Measurements from ENCODE around the gene GEN1.
A peak's percentile ranks its signal among the peaks of the same experiment; 100 is the strongest.

The GEN1 gene, protein sequence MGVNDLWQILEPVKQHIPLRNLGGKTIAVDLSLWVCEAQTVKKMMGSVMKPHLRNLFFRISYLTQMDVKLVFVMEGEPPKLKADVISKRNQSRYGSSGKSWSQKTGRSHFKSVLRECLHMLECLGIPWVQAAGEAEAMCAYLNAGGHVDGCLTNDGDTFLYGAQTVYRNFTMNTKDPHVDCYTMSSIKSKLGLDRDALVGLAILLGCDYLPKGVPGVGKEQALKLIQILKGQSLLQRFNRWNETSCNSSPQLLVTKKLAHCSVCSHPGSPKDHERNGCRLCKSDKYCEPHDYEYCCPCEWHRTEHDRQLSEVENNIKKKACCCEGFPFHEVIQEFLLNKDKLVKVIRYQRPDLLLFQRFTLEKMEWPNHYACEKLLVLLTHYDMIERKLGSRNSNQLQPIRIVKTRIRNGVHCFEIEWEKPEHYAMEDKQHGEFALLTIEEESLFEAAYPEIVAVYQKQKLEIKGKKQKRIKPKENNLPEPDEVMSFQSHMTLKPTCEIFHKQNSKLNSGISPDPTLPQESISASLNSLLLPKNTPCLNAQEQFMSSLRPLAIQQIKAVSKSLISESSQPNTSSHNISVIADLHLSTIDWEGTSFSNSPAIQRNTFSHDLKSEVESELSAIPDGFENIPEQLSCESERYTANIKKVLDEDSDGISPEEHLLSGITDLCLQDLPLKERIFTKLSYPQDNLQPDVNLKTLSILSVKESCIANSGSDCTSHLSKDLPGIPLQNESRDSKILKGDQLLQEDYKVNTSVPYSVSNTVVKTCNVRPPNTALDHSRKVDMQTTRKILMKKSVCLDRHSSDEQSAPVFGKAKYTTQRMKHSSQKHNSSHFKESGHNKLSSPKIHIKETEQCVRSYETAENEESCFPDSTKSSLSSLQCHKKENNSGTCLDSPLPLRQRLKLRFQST
- total RNA-seq = 7.0 to 10.4 (median 9.0) reads per million in 3 donors

GRCh38 chr2:17753803-17754663 is at the start of gene GEN1, which contains the start of gene SMC6:
Gene GEN1 (plus strand): TSS chr2:17754138. CDS start chr2:17759944, 5,806 bp downstream.
Gene SMC6 (minus strand): TSS chr2:17753810. CDS start chr2:17745946, 7,864 bp downstream.
- DNase-seq = peak; percentile 83 to 87 (median 85)
- H3K4me3 ChIP-seq (ENCODE audit: insufficient read depth, low read depth, low read length, poor library complexity, severe bottlenecking) = peak within 1 kb of the TSS; percentile 98
- peaks cover 12% of the 10 kb centered on the region for H3K4me1 ChIP-seq (ENCODE audit: control insufficient read depth, insufficient read depth, low read length, poor library complexity, severe bottlenecking)
- no peaks in the 10 kb centered on the region for H3K27me3 ChIP-seq (replicated peaks; ENCODE audit: control insufficient read depth, insufficient read depth, low read length, poor library complexity, severe bottlenecking)
- H3K27ac ChIP-seq (ENCODE audit: insufficient read depth, low read length, poor library complexity, severe bottlenecking) = peak within 1 kb of the TSS; percentile 97
- H3K36me3 ChIP-seq (ENCODE audit: control insufficient read depth, insufficient read depth, low read length) = no peaks in the 10 kb centered on the region
- no peaks in the 10 kb centered on the region for H3K9me3 ChIP-seq (ENCODE audit: control insufficient read depth, low read length)

- Histone ChIP-seq H3K27me3 (replicated peaks; ENCODE audit: control insufficient read depth, insufficient read depth, low read length, poor library complexity, severe bottlenecking) (no peaks in the 10 kb centered on the region), H3K27ac (ENCODE audit: insufficient read depth, low read length, poor library complexity, severe bottlenecking) (no peak overlapping the region), H3K4me3 (ENCODE audit: insufficient read depth, low read depth, low read length, poor library complexity, severe bottlenecking) (no peak overlapping the region), H3K4me1 (ENCODE audit: control insufficient read depth, insufficient read depth, low read length, poor library complexity, severe bottlenecking) (no peaks in the 10 kb centered on the region), H3K9me3 (ENCODE audit: control insufficient read depth, low read length) (no peaks in the 10 kb centered on the region), H3K36me3 (ENCODE audit: control insufficient read depth, insufficient read depth, low read length) (peaks cover 12% of the 10 kb centered on the region)
- no peak for DNase-seq
These were observed 47.1 kb upstream of the GEN1 start for GRCh38 chr2:17706845-17707244.

- no peaks in the 10 kb centered on the region for H3K4me1 ChIP-seq (ENCODE audit: control insufficient read depth, insufficient read depth, low read length, poor library complexity, severe bottlenecking)
- no peak overlapping the region for H3K27ac ChIP-seq (ENCODE audit: insufficient read depth, low read length, poor library complexity, severe bottlenecking)
- DNase-seq = no peak
- peaks cover 18% of the 10 kb centered on the region for H3K36me3 ChIP-seq (ENCODE audit: control insufficient read depth, insufficient read depth, low read length)
- no peaks in the 10 kb centered on the region for H3K9me3 ChIP-seq (ENCODE audit: control insufficient read depth, low read length)
- no peak overlapping the region for H3K4me3 ChIP-seq (ENCODE audit: insufficient read depth, low read depth, low read length, poor library complexity, severe bottlenecking)
- no peaks in the 10 kb centered on the region for H3K27me3 ChIP-seq (replicated peaks; ENCODE audit: control insufficient read depth, insufficient read depth, low read length, poor library complexity, severe bottlenecking)
These were observed 45.4 kb upstream of the GEN1 start for GRCh38 chr2:17708501-17708900.

GRCh38 chr2:17709897-17710296 is 44.0 kb upstream of the GEN1 start:
- H3K27ac ChIP-seq (ENCODE audit: insufficient read depth, low read length, poor library complexity, severe bottlenecking) = no peak overlapping the region

DNA sequence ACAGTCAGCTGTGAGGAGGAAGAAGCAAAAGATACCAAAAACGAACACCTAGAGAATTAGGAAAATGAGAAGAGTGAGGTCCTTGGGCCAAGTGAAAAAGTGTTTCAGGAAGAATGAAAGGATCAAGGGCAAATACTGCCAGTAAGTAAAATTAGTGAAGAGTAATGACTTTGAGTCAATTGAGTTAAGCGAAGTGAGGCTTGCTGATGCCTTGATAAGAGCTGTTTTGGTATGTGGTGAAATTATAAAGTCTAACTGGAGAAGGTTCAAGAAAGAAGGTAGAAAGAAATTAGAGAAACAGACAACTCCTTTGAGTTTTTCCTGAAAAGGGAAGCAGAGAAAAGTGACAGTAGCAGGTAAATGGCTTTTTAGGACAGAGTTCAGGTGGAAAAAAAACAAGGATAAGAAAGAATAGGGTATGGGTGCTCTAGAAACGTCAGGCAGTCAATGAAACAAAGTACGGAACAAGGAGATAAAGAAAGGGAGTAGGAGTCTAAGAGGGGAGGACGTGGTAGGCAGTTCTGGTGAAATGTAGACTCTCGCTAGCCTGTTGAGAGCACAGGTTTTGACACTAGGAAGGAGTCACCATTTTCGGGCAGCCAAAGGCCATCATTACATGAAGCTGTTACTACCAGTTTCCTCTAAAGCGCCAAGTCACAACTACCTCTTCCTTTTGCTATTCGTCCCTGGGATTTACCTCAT is 43.2 kb upstream of the GEN1 start:
- H3K4me3 ChIP-seq (ENCODE audit: insufficient read depth, low read depth, low read length, poor library complexity, severe bottlenecking) = no peak overlapping the region
- H3K27me3 ChIP-seq (replicated peaks; ENCODE audit: control insufficient read depth, insufficient read depth, low read length, poor library complexity, severe bottlenecking) = no peaks in the 10 kb centered on the region
- DNase-seq = no peak
- no peaks in the 10 kb centered on the region for H3K9me3 ChIP-seq (ENCODE audit: control insufficient read depth, low read length)
- H3K27ac ChIP-seq (ENCODE audit: insufficient read depth, low read length, poor library complexity, severe bottlenecking) = no peak overlapping the region
- no peaks in the 10 kb centered on the region for H3K4me1 ChIP-seq (ENCODE audit: control insufficient read depth, insufficient read depth, low read length, poor library complexity, severe bottlenecking)
- H3K36me3 ChIP-seq (ENCODE audit: control insufficient read depth, insufficient read depth, low read length) = peaks cover 24% of the 10 kb centered on the region

More at GRCh38 chr2:17709897-17710296, 44.0 kb upstream of the GEN1 start:
- Histone ChIP-seq H3K27me3 (replicated peaks; ENCODE audit: control insufficient read depth, insufficient read depth, low read length, poor library complexity, severe bottlenecking) (no peaks in the 10 kb centered on the region), H3K36me3 (ENCODE audit: control insufficient read depth, insufficient read depth, low read length) (peaks cover 25% of the 10 kb centered on the region), H3K4me3 (ENCODE audit: insufficient read depth, low read depth, low read length, poor library complexity, severe bottlenecking) (no peak overlapping the region), H3K4me1 (ENCODE audit: control insufficient read depth, insufficient read depth, low read length, poor library complexity, severe bottlenecking) (no peaks in the 10 kb centered on the region), H3K9me3 (ENCODE audit: control insufficient read depth, low read length) (no peaks in the 10 kb centered on the region)
- no peak for DNase-seq

GRCh38 chr2:17713291-17713690 is 40.6 kb upstream of the GEN1 start:
- Histone ChIP-seq H3K36me3 (ENCODE audit: control insufficient read depth, insufficient read depth, low read length) (peaks cover 25% of the 10 kb centered on the region), H3K27ac (ENCODE audit: insufficient read depth, low read length, poor library complexity, severe bottlenecking) (no peak overlapping the region)

DNA sequence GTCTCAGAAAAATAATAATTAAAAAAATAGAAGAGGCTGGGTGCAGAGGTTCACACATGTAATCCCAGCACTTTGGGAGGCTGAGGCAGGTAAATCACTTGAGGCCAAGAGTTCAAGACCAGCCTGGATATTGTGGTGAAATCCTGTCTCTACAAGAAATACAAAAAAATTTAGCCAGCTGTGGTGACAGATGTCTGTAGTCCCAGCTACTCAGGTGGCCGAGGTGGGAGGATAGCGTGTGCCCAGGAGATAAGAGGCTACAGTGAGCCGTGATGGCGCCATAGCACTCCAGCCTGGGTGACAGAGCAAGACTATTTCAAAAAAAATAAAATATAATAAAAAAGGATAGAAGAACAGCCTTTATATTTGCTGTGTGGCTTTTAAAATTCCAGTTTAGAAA is 36.3 kb upstream of the GEN1 start:
- H3K4me1 ChIP-seq (ENCODE audit: control insufficient read depth, insufficient read depth, low read length, poor library complexity, severe bottlenecking) = no peaks in the 10 kb centered on the region
- no peak overlapping the region for H3K27ac ChIP-seq (ENCODE audit: insufficient read depth, low read length, poor library complexity, severe bottlenecking)
- DNase-seq = no peak
- peaks cover 22% of the 10 kb centered on the region for H3K36me3 ChIP-seq (ENCODE audit: control insufficient read depth, insufficient read depth, low read length)
- H3K27me3 ChIP-seq (replicated peaks; ENCODE audit: control insufficient read depth, insufficient read depth, low read length, poor library complexity, severe bottlenecking) = no peaks in the 10 kb centered on the region
- H3K4me3 ChIP-seq (ENCODE audit: insufficient read depth, low read depth, low read length, poor library complexity, severe bottlenecking) = no peak overlapping the region
- H3K9me3 ChIP-seq (ENCODE audit: control insufficient read depth, low read length) = no peaks in the 10 kb centered on the region

More at GRCh38 chr2:17713291-17713690, 40.6 kb upstream of the GEN1 start:
- Histone ChIP-seq H3K4me1 (ENCODE audit: control insufficient read depth, insufficient read depth, low read length, poor library complexity, severe bottlenecking) (no peaks in the 10 kb centered on the region), H3K4me3 (ENCODE audit: insufficient read depth, low read depth, low read length, poor library complexity, severe bottlenecking) (no peak overlapping the region), H3K27me3 (replicated peaks; ENCODE audit: control insufficient read depth, insufficient read depth, low read length, poor library complexity, severe bottlenecking) (no peaks in the 10 kb centered on the region), H3K9me3 (ENCODE audit: control insufficient read depth, low read length) (no peaks in the 10 kb centered on the region)
- DNase-seq = no peak

- DNase-seq = no peak
- H3K9me3 ChIP-seq (ENCODE audit: control insufficient read depth, low read length) = no peaks in the 10 kb centered on the region
- H3K36me3 ChIP-seq (ENCODE audit: control insufficient read depth, insufficient read depth, low read length) = peaks cover 21% of the 10 kb centered on the region
- no peak overlapping the region for H3K4me3 ChIP-seq (ENCODE audit: insufficient read depth, low read depth, low read length, poor library complexity, severe bottlenecking)
- H3K27me3 ChIP-seq (replicated peaks; ENCODE audit: control insufficient read depth, insufficient read depth, low read length, poor library complexity, severe bottlenecking) = no peaks in the 10 kb centered on the region
- no peaks in the 10 kb centered on the region for H3K4me1 ChIP-seq (ENCODE audit: control insufficient read depth, insufficient read depth, low read length, poor library complexity, severe bottlenecking)
- no peak overlapping the region for H3K27ac ChIP-seq (ENCODE audit: insufficient read depth, low read length, poor library complexity, severe bottlenecking)
These were observed 35.2 kb upstream of the GEN1 start for GRCh38 chr2:17718689-17719088.
